Cardiac muscle cell (in vitro differentiated cells and primary cell): ENCODE data around the gene DLGAP5. TPM values are rescaled to one million over a fixed set of nuclear protein-coding genes. Genes with fewer than 3 reads are reported as not detected.

Experiments
- DNase-seq, 2 donors: peaks; one replicate each; pipeline versions ENCODE4 v3.0.0 to v3.0.0-alpha.2; 2010 to 2017; ENCODE audit warnings: low read depth in 1 of 2, low spot score in 1 of 2
- H3K27ac ChIP-seq: fragments of 200-600 bp; sonication (generic); 2 replicates; pipeline ENCODE4 v1.5.1; 2016
- H3K27me3 ChIP-seq: fragments of 200-600 bp; sonication (generic); 2 replicates; pipeline ENCODE4 v1.6.0; 2016; ENCODE audit warnings: control low read depth
- H3K36me3 ChIP-seq: fragments of 200-600 bp; sonication (generic); 2 replicates; pipeline ENCODE4 v1.5.1; 2016; ENCODE audit warnings: control low read depth
- H3K4me1 ChIP-seq: fragments of 200-600 bp; sonication (generic); 2 replicates; pipeline ENCODE4 v1.8.1; 2017; ENCODE audit warnings: low read depth, mild to moderate bottlenecking, mixed run types
- H3K4me3 ChIP-seq: fragments of 200-600 bp; sonication (generic); 2 replicates; pipeline ENCODE4 v1.5.1; 2016; ENCODE audit warnings: mild to moderate bottlenecking
- H3K9me3 ChIP-seq: fragments of 200-600 bp; sonication (generic); 2 replicates; pipeline ENCODE4 v1.5.1; 2017; ENCODE audit warnings: low read depth, mild to moderate bottlenecking, control low read depth
- polyA plus RNA-seq: library from polyadenylated mRNA; unstranded; fragments of >200 nt; fragmentation: Nextera tagmentation; extraction: Ambion mirVana; gene quantifications from 2 replicates; pipeline ENCODE4 v1.2.1, GENCODE V29; 2016
- total RNA-seq: library from RNA; depleted of rRNA; stranded (reverse); fragments of >200 nt; gene quantifications from 2 replicates; pipeline ENCODE4 v1.2.3, GENCODE V29; 2016
- TF ChIP-seq, protein P1 (sequence below): IDR thresholded peaks from 2 replicates; pipeline ENCODE4 v1.5.1; 2012; ENCODE audit warnings: low read depth, mild to moderate bottlenecking, low read length

Gene DLGAP5
- total and polyA plus RNA-seq, 2 experiments from 2014 or later, result 5.9 to 37.4 TPM

DNA sequence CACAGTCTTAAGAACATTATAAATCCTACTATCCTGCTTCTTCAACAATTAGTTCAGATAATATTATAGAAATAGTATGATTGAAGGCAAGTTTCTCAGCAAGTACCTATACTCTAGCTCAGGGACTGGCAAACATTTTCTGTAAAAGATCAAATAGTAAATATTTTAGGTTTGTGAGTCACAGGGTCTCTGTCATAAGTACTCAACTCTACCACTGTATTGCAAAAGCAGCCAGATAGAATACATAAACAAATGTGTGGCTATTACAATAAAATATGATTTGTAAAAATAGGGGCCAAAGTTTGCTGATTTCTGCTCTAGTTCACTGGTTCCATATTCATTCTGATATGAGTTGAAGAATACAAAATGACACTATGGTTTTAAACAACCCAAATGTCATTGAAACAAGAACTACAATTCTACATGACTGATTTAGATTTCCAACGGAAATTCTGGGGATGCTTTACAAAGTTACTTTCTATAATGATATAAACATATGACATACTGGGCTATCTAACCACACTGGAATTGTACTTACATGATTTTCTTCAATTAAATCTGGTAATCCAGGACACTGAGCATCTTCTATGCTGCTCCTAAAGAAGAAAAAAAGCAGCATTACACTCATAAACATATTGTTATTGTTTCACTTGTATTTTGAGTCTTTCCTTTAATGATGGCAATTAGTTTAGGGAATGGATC, 39.2 kb downstream of the DLGAP5 start:
- Histone ChIP-seq H3K36me3 (peaks cover 15% of the 10 kb centered on the region), H3K4me3 (no peak overlapping the region), H3K9me3 (no peaks in the 10 kb centered on the region), H3K4me1 (peaks cover 9% of the 10 kb centered on the region), H3K27ac (no peak overlapping the region), H3K27me3 (no peaks in the 10 kb centered on the region)
- DNase-seq, result peak in 1 of 2 donors; percentile 33
- TF ChIP-seq, protein P1, sequence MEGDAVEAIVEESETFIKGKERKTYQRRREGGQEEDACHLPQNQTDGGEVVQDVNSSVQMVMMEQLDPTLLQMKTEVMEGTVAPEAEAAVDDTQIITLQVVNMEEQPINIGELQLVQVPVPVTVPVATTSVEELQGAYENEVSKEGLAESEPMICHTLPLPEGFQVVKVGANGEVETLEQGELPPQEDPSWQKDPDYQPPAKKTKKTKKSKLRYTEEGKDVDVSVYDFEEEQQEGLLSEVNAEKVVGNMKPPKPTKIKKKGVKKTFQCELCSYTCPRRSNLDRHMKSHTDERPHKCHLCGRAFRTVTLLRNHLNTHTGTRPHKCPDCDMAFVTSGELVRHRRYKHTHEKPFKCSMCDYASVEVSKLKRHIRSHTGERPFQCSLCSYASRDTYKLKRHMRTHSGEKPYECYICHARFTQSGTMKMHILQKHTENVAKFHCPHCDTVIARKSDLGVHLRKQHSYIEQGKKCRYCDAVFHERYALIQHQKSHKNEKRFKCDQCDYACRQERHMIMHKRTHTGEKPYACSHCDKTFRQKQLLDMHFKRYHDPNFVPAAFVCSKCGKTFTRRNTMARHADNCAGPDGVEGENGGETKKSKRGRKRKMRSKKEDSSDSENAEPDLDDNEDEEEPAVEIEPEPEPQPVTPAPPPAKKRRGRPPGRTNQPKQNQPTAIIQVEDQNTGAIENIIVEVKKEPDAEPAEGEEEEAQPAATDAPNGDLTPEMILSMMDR, result no peak

GRCh38 chr14:55151601-55152000, 39.8 kb downstream of the DLGAP5 start:
- no peak for DNase-seq
- no peaks in the 10 kb centered on the region for H3K9me3 ChIP-seq
- no peak overlapping the region for H3K27ac ChIP-seq
- no peaks in the 10 kb centered on the region for H3K27me3 ChIP-seq
- no peak overlapping the region for H3K4me3 ChIP-seq
- TF ChIP-seq, protein P1, result no peak
- peaks cover 15% of the 10 kb centered on the region for H3K36me3 ChIP-seq
- peaks cover 9% of the 10 kb centered on the region for H3K4me1 ChIP-seq

DNA sequence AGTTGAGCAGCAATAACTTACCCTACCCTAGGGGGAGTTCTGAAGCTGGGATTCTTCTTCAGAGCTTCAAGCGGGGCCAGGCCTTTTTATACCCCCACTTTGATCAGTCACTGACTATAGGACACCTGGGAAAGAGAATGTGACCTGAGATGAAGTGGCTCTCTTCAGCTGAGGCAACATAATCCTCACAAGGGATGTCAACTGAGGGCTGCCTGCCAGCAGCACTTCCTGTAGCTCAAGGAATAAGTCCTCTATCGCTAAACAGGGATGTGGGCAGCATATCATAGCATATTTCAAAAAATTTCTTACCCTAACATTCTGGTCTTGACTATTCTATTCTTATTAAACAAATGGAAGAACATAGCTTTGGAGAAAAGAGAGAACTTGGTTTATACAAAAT, 45.0 kb downstream of the DLGAP5 start:
- no peaks in the 10 kb centered on the region for H3K27me3 ChIP-seq
- peaks cover 5% of the 10 kb centered on the region for H3K36me3 ChIP-seq
- TF ChIP-seq, protein P1, result no peak
- peak in 1 of 2 donors; percentile 49 for DNase-seq
- H3K4me1 ChIP-seq, result peaks cover 9% of the 10 kb centered on the region
- H3K4me3 ChIP-seq, result no peak overlapping the region
- no peaks in the 10 kb centered on the region for H3K9me3 ChIP-seq
- H3K27ac ChIP-seq, result no peak overlapping the region

GRCh38 chr14:55142466-55142865, 48.9 kb downstream of the DLGAP5 start:
- H3K27me3 ChIP-seq, result no peaks in the 10 kb centered on the region
- no peaks in the 10 kb centered on the region for H3K9me3 ChIP-seq
- no peaks in the 10 kb centered on the region for H3K36me3 ChIP-seq
- no peak overlapping the region for H3K27ac ChIP-seq
- no peak for DNase-seq
- TF ChIP-seq, protein P1, result no peak
- no peak overlapping the region for H3K4me3 ChIP-seq
- H3K4me1 ChIP-seq, result no peaks in the 10 kb centered on the region

GRCh38 chr14:55141825-55142224, 49.6 kb downstream of the DLGAP5 start:
- Histone ChIP-seq H3K27ac (no peak overlapping the region), H3K36me3 (no peaks in the 10 kb centered on the region), H3K27me3 (no peaks in the 10 kb centered on the region), H3K9me3 (no peaks in the 10 kb centered on the region), H3K4me3 (no peak overlapping the region), H3K4me1 (no peaks in the 10 kb centered on the region)
- no peak for DNase-seq
- TF ChIP-seq, protein P1, result no peak
